Activated CD4-positive, alpha-beta T cell treated with anti-CD3 and anti-CD28 coated beads, Interleukin-2, Interleukin-6, amounts not matched to agents 100 ng/mL and 50 ng/mL, durations not matched to agents 16 hours and 8 hours (primary cell): ENCODE measurements around the gene CCDC88C.
"Not testable (repeated sequence)": the region's sequence is repeated elsewhere in the genome, so short reads cannot be mapped to it uniquely, and the experiment has no call there.

Experiments
- DNase-seq: peaks from one replicate; pipeline ENCODE4 v3.0.0-alpha.2; 2020

CCDC88C gene

DNA sequence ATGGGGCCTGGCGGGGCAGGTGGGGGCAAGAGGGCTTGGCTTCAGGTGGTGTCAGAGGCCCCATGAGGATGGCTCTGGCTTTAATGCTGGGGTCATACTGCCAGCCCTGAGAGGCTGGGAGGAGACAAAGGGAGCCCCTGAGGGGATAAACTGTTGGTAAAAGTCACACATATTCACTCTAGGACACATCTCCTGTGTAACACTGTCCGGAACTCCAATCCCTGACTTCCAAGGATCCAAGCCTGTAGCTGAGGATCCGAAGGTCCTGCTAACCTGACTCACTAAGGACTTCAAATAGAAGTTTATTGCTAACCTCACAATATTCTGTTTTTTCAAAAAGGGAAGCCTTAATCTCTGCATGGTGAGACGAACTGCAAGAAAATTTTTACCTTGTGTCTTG is 134.0 kb downstream of the CCDC88C start:
- no peak for DNase-seq

DNA sequence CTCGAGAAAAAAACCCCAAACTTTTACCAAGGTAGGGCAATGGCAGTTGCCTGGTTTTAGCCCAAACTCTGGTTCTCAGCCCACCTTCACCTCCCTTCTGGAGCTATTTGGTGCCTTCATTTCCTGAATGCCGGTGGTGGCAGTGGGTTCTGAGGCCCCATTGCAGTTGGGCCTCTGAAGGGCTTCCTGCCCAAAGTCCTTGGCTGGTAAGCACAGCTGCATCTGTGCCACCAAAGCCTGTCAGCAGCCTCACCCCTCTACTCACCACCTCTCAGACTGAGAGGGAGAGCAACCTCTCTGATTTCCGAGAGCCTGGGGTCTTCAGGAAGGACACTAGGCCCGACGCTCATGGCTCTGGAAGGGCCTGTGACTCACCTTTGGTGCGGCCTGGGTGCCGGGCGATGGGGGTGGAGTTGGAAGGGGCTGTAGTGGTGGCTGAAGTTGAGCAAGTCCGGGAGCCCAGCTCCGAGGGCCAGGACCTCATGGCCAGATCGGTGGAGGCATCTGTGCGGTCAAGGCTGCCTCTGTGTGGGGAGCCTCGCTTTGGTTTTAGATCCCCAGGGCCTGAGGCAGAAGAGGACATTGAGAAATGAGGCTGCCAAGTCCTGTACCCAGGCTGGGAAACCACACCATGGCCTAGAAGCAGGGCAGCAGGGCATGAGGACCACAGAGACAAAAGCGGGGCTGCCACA is 134.5 kb downstream of the CCDC88C start:
- no peak for DNase-seq

DNA sequence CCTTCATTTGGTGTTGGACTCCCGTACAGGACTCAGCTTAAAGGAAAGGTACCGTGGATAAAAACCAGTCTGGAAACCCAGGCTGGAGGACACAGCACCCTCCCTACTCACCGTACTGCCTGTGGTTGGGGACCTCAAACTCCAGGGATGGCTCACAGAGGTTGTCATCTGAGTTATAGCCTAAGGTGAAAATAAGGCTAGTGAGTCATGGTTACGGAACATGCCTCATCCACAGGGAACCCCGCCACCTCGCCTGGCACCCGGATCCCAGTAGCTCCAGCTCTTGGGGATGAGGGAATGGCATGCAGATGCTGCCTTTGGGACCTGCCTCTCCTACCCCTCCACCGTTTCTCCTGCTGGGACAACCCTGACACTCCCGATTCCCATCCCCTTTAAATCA is 136.3 kb downstream of the CCDC88C start:
- no peak for DNase-seq

DNA sequence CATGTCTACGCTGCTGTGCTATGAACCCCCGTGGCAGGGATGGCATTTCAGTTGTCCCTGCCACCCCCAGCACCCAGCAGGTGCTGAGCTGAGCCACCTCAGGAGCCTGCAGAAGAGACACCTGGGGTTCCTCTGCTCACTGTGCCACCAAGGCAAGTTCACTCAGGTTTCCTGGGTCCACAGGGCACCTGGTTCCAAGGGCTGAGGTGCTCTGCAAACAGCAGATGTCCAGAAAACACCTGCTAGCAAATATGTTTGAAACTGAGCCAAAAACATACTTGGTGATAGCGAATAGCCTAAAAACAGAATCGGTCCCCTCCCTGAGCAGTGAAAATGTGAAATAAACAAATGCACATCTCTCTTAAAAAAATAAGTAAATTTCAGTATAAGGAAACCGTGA is 137.5 kb downstream of the CCDC88C start:
- DNase-seq = no peak

DNA sequence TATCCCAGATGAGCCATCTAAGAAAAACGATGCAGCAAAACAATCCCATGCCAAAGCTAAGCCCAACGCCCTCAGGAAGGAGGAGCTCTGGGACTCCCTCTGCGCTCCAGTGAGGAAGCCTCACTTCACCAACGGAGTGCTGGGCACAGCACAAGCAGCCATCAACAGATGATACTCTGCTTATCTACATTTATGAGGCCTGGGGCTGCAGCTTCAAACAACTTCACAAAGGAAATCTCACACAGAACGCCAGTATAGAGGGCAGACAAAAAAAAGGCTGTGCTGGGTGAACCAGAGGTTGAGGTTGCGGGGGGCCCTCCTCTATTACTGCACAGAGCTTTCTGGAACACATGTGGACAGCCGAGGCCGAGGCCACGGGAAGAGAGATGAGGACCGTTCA is 138.3 kb downstream of the CCDC88C start:
- no peak for DNase-seq

DNA sequence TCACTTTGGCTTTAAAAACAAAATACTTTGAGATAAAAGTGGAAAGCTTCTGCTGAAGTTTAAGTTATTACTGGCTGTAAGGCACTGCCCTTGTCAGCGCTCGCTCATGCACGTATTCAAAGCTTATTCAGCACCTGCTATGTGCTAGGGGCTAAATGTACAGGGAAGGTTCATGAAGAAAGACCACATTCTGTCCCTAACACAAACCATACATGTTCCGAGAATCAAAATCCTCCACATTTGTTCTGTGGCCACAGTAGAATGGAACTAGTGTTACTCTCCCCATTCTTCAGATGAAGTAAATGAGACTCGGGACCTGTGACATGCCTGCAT is 139.3 kb downstream of the CCDC88C start:
- DNase-seq = no peak

DNA sequence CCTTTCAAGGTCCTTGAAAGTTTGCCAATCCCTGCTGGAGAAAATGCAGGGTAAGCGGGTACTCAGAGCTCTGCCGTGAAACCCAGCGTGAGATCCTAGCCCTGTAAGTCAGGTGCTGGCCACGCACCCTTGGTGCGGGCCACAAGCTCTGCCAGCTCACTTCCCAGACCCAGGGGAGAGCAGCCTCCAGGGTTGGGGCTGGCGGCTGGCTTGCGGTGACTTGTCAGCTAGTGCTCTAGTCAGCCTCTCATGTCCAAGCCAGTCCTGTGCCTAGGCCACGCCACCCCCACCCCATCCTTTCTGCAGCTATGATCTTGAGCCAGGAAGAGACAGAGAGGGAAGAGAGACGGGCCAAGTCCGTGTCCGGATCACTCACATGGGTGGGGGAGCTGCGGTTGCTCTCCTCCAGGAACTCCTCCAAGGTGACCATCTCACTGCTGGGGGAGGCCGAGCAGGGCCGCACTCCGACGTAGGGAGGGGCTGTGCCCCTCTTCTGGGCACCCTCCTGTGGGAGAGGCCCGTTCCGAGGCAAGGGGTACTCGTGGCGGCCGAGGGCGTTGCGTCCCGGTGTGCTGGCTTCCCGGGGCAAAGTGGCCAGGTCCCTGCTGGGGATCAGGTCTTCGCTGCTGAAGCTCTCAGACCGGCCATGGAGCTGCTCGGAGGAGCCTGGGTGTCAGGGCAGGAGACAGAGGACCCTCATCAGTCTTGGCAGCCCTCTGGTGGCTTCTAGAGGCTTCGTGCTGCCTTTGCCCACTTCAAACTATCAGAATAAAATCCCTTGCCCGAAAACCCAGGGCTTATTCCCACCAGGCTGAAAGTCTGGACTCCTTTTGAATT is 139.9 kb downstream of the CCDC88C start:
- DNase-seq = no peak

DNA sequence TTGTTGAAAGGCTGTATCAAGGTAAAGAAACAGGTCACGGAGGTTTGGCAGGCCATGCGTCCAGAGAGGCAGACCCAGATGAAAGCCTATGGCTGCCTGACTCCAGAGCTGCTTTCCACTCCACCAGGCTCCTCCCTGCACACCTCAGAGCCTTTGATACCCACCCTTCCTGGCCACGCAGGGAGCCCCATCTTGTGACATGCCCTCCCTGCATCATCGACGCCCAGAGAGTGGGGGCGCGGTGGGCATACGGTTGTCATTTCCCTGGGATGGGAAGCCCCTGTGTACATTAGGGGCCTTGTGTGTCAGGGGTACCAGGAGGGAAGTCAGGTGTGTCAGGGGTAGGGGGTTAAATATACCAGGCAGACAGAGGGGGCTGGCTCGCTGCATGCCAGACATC is 142.8 kb downstream of the CCDC88C start:
- no peak for DNase-seq

DNA sequence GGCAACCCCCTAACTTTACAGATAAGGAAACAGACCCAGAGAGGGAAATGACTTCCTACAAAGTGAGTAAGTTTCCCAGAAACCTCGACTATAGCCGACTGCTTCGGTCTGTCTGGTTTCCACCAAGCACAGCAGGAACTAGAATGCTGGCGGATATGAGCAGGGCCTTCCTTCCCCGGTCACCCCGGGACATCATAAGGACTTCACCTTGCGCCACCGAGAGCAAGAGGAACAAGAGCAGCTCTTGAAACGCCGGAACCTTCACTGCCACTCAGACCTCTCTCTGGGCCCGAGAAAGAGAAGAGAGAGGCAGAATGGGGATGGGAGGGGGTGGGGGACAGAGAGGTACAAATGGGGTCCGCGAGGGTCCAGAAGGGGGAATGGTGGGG is 143.7 kb downstream of the CCDC88C start:
- DNase-seq = no peak

DNA sequence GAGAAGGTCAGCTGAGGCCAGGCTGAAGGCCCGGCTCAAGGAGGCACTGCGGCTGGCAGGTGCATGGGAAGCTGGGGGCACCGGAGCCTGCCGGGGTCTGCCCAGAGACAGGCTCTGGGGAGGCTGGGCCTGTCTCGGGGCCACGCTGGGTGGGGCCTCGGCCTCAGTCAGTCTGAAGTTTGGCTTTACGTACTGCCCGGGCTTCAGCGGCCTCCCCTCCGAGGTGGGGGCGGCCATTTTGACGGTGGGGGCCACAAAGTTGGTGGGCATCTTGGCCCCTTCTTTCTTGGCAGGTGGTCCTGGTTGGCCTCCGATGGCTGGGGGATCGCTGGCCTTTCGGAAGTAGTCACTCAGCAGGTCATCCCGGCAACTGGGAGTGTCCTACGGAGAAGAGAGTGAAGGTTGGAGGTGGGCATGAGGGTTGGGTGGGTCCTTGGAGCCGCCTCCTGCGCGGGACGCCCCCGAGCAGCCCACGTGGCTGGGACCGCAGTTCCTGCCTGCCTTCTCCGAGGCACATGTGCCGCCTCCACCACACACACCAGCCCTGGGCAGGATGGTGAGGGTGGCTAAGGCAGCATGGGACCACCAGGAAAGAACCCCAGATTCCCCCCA is 144.2 kb downstream of the CCDC88C start:
- DNase-seq = no peak

DNA sequence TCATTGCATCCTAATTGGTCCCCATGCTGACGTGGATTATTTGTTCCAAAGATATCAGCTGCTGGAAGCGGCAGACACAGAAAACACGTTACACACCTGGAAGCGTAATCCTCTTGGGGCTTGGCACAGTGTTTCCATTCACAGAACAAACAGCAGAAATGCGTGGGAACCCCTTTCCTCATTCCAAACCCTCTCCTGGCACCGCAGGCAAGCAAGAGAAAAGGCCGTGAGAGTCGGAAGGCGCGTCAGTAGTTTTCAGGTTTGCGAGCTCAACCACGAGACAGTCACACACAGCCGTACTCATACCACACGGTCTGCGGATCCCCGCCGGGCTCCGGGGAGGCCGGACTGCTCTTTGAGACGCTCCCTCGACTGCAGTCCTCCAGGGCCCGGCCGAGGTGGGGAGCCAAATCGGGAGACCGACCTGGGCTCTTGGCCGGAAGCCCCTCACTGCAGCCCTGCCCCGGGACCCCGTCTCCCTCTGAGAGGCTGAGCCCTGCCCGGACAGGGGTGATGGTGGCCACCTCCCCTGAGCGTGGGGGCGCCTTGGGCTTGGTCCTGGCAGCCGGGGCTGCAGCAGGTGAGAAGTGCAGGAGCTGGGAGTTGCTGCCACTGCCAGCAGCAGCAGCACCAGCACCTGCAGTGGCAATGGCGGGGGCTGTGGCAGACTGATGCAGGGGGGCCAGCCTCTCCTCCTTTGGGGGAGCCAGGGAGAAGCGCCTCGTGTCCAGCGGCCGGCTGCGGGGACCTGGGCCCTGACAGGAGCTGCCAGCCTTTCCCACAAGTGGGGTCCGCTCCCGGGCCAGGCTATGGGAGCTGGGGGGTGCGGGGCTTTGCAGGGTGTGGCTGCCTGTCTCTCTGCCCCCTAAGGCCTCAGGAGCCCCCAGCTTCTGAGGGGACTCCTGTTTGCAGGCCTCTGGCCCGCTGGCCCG is 145.0 kb downstream of the CCDC88C start:
- no peak for DNase-seq

DNA sequence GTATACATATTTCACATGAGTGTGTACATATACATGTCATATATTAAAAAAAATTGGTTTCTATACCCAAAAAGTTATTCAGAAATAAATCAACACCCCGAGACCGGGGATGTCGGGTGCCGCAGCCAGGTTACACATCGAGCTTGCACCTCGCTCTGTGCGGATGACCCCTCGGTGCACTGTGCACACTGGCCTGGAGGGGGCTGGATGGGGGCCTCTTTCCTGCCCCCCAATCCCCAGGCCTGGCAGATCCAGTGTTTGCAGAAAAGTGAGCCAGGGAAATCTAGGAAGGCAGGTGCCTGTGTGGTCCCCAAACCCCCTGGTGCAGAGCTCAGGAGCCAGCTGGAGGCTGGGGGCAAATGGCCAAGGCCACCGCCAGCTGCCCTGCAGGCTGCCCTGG is 146.0 kb downstream of the CCDC88C start:
- DNase-seq = no peak

DNA sequence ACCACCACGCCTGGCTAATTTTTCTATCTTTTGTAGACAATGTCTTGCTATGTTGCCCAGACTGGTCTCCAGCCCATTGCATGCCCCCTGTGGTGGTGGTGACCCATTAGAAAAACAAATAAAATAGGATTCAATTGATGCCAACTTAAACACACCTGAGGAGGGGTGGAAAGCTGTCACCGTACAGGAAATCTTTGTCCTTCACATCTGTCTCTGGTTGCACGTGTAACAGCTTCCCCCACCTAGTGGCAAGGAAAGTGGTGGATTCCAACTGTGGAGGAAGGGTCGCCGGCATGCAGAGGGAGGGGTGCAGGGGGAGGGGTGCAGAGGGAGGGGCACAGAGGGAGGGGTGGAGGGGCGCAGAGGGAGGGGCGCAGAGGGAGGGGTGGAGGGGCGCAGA is 147.0 kb downstream of the CCDC88C start:
- no peak for DNase-seq

DNA sequence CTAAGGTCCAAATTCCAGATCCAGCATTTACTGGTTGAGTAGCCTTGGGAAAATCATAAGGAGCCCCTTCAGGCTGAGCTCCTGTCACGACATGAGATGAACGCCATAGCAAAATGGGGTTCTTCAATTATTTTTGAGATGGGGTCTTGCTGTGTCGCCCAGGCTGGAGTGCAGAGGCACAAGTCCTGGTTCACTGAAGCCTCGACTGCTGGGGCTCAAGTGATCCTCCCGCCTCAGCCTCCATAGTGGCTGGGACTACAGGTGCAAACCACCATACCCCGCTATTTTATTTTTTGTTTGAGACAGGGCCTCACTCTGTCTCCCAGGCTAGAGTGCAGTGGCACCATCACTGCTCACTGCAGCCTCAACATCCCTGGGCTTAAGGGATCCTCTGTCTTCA is 147.4 kb downstream of the CCDC88C start:
- DNase-seq = no peak

DNA sequence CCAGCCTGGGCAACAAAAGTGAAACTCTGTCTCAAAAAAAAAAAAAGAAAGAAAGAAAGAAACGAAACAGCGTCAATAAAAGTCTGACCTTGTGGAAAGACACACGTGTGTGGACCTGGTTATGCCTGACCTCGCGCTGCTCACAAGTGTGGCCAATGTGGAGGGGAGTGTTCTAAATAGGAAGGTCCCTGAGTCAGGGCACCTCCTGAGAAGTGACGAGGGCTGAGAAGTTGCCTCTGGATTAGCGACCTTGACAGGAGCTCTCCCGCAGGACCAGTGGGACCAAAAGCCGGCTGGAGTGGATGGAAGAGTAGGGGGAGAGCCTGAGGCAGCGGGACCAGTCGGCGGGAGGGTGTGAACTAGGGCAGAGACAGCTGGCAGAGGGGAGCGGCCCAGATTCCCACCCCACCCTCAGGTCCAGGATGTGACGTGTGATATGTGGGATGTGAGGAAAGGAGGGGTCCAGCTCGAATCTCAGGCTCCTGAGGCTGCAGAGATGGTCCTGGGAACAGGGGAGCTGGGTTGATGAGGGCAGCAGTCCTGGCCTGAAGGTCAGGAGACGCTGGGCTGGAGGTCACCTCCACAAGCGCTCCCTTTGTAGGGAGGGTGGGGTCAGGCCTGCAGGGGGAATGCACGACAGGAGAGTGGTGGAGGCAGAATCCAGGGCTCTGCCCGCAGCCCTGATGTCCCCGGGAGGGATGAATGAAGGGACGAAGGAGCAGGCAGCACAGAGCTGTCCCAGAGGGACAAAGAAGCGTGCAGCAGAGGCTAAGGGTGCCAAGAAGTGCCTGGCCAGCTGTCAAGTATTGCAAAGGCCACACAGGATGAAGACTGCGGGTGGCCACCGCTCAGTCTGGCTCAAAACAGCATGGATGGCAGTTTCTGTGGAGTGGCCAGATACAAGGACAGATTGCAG is 148.3 kb downstream of the CCDC88C start:
- no peak for DNase-seq

DNA sequence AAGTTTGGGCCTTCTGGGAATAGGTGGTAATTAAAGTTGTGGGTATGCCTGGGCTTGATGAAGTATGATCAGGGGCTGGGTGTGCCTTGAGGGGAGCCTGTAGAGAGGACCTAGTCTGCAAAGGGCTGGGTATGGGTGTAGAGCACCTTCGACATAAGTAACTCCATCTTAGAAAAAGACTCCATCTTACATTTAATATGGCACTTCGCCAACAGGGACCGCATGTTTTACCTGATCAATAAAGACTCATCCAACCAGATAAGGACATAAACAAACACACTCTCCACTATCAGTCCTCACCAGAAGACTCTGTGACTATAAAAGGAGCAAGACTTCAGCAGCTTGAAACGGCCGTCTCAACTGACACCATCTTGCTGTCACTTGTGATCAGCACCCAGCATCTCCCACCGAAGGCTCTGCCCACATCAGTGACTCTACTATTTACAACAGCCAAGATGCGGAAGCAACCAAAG is 149.6 kb downstream of the CCDC88C start:
- DNase-seq = no peak

DNA sequence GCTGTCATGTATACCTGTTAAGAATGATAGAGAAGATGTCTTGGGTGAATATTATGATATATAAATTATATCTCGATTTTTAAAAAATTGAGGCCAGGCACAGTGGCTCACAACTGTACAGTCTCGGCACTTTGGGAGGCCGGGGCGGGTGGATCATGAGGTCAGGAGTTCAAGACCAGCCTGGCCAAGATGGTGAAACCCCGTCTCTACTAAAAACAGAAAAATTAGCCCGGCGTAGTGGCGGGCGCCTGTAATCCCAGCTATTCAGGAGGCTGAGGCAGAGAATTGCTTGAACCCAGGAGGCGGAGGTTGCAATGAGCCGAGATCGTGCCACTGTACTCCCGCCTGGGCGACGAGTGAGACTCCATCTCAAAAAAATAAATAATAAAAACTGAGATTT is 151.3 kb downstream of the CCDC88C start:
- DNase-seq = not testable (repeated sequence)

DNA sequence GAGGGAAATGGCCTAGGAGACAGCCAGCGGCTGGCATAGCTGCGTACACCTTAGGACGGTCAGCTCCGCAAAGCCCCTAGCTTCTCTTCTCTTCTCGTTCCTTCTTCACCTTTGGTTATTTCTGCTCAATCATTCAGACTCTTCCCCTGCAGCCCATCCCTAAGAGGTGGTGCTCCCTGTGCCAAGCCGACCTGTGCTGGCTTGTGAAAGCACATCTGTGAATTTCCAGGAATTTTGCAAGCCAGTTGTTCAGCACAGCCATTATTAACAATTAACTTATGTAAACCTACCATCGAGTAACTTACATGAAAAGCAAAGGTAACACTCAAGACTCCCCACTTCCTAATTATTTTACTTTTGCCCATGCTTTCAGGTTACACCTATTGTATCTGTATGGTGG is 152.2 kb downstream of the CCDC88C start:
- DNase-seq = no peak

DNA sequence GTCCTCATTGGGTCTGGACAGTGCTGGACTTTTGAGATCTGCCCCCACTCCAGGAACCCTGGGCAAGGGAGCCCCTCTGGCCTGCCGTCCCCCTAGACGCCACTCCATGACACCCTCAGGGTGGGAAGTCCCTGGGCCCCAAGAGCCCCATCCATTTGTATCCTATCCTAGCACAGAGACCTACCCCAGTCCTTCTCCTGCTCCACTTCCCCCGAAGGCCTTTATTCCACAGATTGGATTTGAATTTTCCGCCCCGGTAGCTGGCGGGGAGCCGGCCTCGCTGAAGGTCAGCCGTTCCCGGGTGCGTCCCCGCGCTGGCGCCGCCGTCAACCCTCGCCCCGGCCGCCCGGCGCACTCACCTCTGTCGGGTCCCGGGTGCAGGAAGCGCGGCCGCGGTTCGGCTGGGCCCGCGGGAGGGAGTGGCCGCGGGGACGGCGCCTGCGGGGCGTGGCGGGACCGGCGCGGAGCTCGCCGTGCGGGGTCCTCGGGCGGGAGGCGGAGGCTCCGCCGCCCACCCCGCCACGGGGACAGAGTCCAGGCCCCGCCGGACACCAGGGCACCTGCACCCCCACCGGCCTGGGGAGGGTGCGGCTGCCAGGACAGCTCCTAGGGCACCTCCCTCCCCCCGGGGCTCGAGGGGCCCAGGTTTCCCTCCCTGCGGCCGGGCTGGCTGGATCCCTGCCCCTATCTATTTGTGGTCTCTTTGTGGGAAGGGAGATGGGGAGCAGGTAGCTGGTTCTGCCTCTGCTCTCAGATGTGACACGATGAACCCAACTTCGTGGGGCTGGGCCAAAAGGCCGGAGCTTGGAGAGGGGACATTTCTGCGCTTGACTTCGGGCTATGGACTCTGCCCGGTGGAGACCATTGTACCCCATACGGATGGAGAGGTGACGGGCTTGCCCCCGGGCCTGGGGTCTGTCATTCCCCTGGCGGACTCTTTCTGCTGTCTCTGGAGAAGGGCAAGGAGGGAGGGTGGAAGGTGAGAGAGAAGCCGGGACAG is 153.2 kb downstream of the CCDC88C start:
- peak; percentile 38 for DNase-seq

DNA sequence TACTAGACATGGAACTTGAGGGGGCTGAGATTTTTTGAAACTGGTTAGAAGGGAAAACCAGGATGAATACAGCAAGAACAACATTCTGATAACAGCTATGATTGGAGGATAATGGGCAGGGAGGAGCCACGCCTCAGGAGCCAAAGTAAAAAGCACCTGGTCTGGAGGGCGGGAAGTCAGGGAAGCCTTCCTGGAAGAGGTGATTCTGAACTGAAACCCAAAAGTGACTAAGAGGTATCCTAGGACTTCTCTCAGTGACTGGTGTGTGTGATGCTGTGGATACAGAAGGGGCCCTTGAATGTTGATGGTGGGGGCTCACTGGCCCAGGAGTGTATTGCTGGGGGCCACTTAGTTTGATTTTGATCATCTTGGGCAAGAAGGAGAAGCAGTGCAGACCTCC is 154.3 kb downstream of the CCDC88C start:
- no peak for DNase-seq
